Lung (tissue), 12 donors: ENCODE measurements around the gene MAPK6. TPM values are rescaled to one million over a fixed set of nuclear protein-coding genes. Genes with fewer than 3 reads are reported as not detected.

Experiments used
- ATAC-seq: fragments of 200-7000 bp; cut with Tn5 transposase; one replicate; pipeline ENCODE4 v1.9.1; 2020; ENCODE audit warnings: moderate number of reproducible peaks; ENCODE audit not compliant: insufficient read depth, low FRiP score
- DNase-seq, 3 donors: peaks; one replicate each; pipeline ENCODE4 v3.0.0-alpha.2; 2013 to 2017
- H3K27ac ChIP-seq, 2 donors: one replicate each; pipeline ENCODE4 v1.5.1; 2013; ENCODE audit warnings: mild to moderate bottlenecking in 2 of 2, moderate library complexity in 2 of 2, control low read depth in 1 of 2, inconsistent platforms in 1 of 2, low read depth in 1 of 2, low read length in 1 of 2
- H3K27me3 ChIP-seq, 3 donors: one replicate each; pipeline ENCODE4 v1.5.1; 2013; ENCODE audit warnings: low read length in 2 of 3; ENCODE audit not compliant: control insufficient read depth in 3 of 3, insufficient read depth in 3 of 3
- H3K36me3 ChIP-seq, 4 donors: one replicate each; pipeline ENCODE4 v1.5.1; 2013; ENCODE audit warnings: low read length in 4 of 4, mild to moderate bottlenecking in 1 of 4, moderate library complexity in 1 of 4; ENCODE audit not compliant: control insufficient read depth in 4 of 4, insufficient read depth in 4 of 4
- H3K4me1 ChIP-seq, 5 donors: one replicate each; pipeline ENCODE4 v1.5.1; 2013; ENCODE audit warnings: low read length in 5 of 5, mild to moderate bottlenecking in 2 of 5, moderate library complexity in 1 of 5; ENCODE audit not compliant: control insufficient read depth in 5 of 5, insufficient read depth in 5 of 5
- H3K4me3 ChIP-seq: one replicate; pipeline ENCODE4 v1.5.1; 2013; ENCODE audit warnings: mild to moderate bottlenecking, control low read depth, moderate library complexity
- H3K9ac ChIP-seq, 2 donors: one replicate each; pipeline ENCODE4 v1.5.1; 2013; ENCODE audit warnings: low read length in 2 of 2, control low read depth in 1 of 2; ENCODE audit not compliant: insufficient read depth in 1 of 2
- H3K9me3 ChIP-seq, 4 donors: one replicate each; pipeline ENCODE4 v1.5.1; 2013; ENCODE audit warnings: low read length in 3 of 4, mild to moderate bottlenecking in 1 of 4, moderate library complexity in 1 of 4; ENCODE audit not compliant: control insufficient read depth in 4 of 4, insufficient read depth in 3 of 4
- CTCF ChIP-seq: IDR thresholded peaks from 2 replicates; pipeline ENCODE4 v1.5.1; 2012; ENCODE audit warnings: mild to moderate bottlenecking; ENCODE audit errors: control extremely low read depth, extremely low read depth
- WGBS, 2 donors: extraction: QIAGEN DNeasy Blood & Tissue Kit; methylation state at CpG; one replicate each; pipeline ENCODE4 v1.1.7; 2013; 5-methylcytosine and 5-hydroxymethylcytosine counted together
- polyA plus RNA-seq, 2 donors: library from polyadenylated mRNA; stranded (reverse); fragments of 200-250 nt; gene quantifications; one replicate each; pipeline ENCODE4 v1.2.1, GENCODE V29; 2013
- total RNA-seq, 2 donors: library from RNA; depleted of rRNA in 1 of 2; stranded (reverse); fragments of >200 nt in 1 of 2; gene quantifications; one replicate each; pipeline ENCODE4 v1.2.1, GENCODE V29; 2014 to 2021
- donor health status: control.
- donor health status: control.
- donor health status: Bipolar disorder and iron deficiency.
- donor health status: healthy.
- donor health status: DM: yes; HTN: yes; CAD: no.

MAPK6 gene
- total and polyA plus RNA-seq, 4 donors, result 5.4 to 39.8 (median 24.6) TPM

DNA sequence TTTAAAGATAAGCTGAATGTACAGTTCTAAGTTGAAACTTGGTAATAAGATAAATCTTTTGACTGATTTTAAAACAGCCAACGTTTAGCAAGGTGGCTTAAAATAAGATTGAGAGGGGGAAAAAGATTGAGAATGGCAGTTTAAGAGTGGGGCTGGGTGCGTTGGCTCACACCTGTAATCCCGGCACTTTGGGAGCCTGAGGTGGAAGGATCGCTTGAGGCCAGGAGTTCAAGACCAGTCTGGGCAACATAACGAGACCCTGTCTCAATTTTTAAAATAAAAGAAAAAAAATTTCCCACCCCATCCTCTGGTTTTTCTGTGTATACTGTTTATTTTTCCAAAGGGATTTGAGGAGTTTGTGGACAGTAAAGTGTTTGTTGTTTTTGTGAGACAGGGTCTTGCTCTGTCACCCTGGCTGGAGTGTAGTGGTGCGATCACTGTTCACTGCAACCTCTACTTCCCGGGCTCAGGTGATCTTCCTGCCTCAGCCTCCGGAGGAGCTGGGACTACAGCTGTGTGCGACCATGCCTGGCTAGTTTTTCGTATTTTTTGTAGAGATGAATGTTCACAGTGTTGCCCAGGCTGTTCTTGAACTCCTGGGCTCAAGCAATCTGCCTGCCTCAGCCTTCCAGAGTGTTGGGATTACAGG lies 3.0 kb downstream of the MAPK6 start:
- no peaks in the 10 kb centered on the region for H3K9me3 ChIP-seq
- no peaks in the 10 kb centered on the region for H3K36me3 ChIP-seq
- no peak overlapping the region for H3K9ac ChIP-seq
- ATAC-seq (no peak), DNase-seq (no peak)
- no peaks in the 10 kb centered on the region for H3K27me3 ChIP-seq
- peaks cover 3 to 14% (median 8%) of the 10 kb centered on the region in 5 donors for H3K4me1 ChIP-seq
- no peak overlapping the region for H3K4me3 ChIP-seq
- WGBS, 2 donors, result 73 to 80% methylated on average over 10 of the region's 10 CpGs
- H3K27ac ChIP-seq, result no peak overlapping the region
- TF ChIP-seq CTCF, result no peak

DNA sequence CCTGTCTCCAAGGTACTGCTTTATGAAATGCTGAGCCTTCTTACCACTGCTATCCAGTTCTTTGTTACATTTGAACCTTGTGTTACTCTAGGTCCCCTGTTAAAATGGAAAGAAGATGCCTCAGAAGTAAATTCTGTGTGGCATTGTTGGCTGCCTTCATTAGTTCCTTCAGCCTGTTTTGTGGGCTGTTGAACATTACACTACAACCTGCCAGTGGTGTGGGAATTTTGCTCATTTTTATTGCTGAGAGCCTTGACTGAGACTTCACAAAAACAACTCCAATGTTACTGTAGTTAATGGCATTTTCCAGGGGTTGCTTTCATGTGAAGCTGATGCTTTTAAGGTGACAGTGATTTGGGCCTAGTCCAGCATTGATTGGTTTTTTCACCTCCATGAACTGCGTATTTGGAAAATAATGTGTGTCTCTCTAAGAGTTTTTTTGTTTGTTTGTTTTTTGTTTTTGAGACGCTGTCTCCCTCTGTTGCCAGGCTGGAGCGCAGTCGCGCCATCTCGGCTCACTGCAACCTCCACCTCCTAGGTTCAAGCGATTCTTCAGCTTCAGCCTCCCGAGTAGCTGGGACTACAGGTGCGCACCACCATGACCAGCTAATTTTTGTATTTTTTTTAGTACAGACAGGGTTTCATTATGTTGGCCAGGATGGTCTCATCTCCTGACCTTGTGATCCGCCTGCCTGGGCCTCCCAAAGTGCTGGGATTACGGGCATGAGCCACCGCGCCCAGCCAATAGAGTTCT lies 4.3 kb downstream of the MAPK6 start:
- ATAC-seq (no peak), DNase-seq (no peak)
- Histone ChIP-seq H3K27ac (no peak overlapping the region), H3K4me1 (peaks cover 3 to 14% (median 8%) of the 10 kb centered on the region in 5 donors), H3K9me3 (no peaks in the 10 kb centered on the region), H3K9ac (no peak overlapping the region), H3K36me3 (peaks cover 0 to 2% (median 0%) of the 10 kb centered on the region in 4 donors), H3K4me3 (no peak overlapping the region), H3K27me3 (no peaks in the 10 kb centered on the region)
- no peak for TF ChIP-seq CTCF
- 96 to 97% methylated on average over 13 of the region's 13 CpGs for WGBS, 2 donors

DNA sequence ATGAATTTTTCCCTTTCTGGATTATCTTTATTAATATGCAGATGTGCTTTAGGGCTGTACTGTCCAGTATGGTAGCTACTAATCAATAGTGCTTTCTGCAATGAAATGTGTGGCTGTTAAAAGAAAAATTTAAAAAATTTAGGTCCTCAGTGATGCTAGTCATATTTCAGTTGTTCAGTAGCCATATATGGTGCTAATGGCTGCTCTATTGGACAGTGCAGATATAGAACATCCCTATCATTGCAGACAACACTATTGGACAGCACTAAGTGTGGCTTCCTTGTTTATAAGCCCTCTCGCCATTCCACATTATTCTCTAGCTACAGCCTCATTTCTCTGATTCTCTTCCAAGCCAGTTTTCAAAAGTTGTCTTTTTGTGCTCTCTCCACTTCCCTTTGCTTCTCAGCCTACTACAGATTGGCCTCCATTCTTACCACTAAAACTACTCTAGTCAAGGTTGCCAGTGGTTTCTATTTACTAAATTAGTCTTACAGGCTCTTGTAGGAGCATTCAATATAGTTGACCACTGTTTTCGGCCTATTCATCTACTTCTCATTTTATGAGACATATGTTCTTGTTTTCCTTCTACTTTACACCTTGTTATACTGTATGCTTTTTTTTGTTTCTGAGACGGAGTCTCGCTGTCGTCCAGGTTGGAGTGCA lies 9.5 kb downstream of the MAPK6 start:
- Histone ChIP-seq H3K36me3 (peaks cover 2 to 5% (median 2%) of the 10 kb centered on the region in 4 donors), H3K4me3 (no peak overlapping the region), H3K9ac (no peak overlapping the region), H3K4me1 (peaks cover 0 to 3% (median 0%) of the 10 kb centered on the region in 5 donors), H3K27me3 (no peaks in the 10 kb centered on the region), H3K27ac (no peak overlapping the region), H3K9me3 (peaks cover 0 to 6% (median under 1%) of the 10 kb centered on the region in 4 donors)
- WGBS, 2 donors, result 80 to 87% methylated on average over 5 of the region's 5 CpGs
- no peak for TF ChIP-seq CTCF
- DNase-seq (no peak), ATAC-seq (no peak)
